HG03520 (cell line): Measurements from ENCODE around the gene UPB1.

Experiments
- ATAC-seq: cut with Tn5 transposase; IDR thresholded peaks from one replicate; pipeline ENCODE4 v1.9.1; 2021; ENCODE audit warnings: mild to moderate bottlenecking, moderate library complexity; ENCODE audit not compliant: unreplicated experiment

The UPB1 gene

DNA sequence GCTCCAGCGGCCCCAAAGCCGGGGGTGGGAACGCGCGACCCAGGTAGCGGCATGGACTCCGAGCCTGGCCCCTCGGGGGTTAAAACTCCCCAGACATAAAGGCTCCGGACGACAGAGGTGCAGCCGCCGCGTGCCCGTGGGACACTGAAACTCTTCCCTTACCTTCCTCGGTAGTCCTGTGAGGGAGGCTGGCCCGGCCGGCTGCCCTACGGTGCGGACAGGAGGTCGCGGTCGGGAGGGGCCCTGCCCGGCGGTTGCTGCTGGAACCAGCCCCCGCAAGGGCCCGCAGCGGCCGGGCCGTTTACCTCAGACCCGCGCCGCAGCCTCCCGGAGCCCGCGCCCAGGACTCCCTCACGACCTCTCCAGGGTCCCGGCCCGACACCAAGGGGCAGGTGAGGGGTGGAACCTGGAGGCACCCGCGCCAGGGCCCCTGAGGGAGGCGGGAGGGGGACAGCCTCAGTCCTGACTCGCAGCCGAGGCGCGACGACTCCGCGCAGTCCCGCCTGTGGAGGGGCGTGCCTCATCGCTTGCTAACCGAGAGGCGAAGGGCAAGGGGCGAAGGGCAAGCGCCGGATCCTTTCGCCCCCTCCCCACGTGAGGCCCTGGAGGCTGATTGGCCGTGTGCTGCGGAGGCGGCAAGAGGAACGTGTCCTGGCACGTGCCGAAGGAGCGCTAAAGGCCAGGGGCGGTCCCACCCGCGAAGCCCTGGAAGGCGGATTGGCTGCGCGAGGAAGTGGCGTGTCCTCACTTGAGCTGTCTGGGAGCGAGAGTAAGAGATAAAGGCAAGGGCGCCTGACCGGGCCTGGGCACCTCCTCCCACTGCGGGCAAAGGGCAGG is at the start of gene UPB1:
Gene UPB1 (plus strand): TSS at position 805 of the 837 bp plus-strand sequence. CDS start 72 bp downstream, outside the sequence.
- no peak for ATAC-seq

DNA sequence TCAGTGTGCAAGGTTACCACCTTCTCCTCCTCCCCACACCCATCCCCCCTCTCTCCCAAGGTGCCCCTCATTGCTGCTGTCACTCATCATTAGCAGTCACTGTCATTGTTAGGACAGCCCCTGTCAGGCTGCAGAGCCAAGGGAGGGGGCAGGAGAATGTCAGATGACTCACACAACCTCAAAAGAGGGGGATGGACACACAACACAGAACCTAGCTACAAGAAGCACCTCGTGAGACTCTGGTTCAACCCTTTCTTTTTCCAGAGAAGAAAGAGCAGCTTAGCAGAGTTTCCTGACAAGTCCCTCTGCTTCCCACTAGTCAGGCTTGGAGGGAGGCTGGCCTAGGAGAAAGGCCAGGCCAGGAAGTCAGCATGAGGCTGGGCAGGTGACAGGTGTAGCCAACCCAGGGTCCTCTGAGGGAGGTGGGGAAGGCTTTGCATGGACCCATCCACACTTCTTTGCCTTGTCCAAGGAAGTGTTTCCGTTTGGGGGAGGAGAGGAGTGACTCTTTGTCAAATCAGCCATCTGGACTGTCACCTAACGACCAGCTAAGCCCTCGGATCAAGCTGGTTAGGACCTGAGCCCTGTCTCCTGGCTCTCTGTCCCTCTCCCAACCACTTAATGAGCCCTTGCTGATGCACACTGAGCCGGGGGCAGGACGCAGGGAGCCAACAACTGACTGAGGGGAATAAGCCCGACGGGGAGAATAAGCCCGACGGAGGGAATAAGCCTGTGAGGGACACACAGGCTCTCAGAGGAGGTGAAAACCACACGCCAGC is 49.5 kb upstream of the UPB1 start:
- ATAC-seq, result no peak

DNA sequence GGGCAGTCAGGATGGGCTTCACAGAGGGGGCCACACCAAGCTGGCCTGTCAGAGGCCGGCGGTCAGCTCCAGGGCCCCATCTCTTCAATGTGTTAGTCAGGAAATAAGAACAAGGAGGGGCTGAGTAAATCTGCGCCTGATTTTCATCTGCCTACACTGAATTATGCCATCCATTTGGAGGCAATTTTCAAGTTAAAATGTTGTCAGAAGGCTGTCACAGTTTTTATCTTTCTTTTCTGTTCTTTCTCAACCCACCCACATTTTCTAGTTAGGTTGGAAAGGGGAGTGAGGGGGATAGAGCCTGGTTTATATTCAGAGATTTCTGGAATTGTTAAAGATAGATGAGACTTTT is 48.9 kb upstream of the UPB1 start:
- ATAC-seq, result no peak

DNA sequence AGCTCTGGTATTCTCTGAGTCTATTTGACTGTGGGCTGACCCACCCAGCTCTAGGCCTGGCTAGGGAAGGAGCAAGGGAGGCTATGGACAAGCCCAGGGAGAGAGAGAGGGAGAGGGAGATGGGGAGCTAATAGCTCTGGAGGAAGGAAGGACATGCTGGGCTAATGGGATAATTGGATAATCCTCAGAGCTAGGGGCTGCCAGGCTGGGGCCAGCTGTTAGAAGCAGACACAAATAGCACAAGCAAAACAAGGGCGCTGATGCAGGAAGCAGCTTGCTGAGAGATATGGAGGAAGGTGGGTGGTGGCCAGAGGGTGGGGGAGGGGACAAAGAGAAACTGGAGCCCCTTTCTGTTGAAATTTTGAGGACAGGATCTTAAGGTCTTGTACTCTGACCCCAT is 44.5 kb upstream of the UPB1 start:
- ATAC-seq, result no peak

DNA sequence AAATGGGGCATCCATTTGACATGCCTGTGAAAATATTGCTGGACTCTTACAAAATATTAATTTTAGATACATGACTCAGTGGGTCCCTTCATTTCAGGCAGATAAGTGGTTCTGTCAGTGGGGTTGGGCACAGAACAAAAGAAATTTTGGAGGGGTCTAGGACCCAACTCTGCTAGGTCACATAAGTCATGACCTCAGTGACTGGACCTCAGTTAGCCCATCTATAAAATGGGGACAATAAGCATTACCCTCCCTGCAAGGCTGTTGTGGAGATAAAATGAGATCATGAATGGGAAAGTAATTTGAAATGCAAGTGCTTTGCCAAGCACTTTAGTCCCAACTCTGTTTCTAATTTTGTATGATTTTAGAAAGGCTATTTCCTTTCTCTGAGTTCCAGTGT is 44.0 kb upstream of the UPB1 start:
- no peak for ATAC-seq

DNA sequence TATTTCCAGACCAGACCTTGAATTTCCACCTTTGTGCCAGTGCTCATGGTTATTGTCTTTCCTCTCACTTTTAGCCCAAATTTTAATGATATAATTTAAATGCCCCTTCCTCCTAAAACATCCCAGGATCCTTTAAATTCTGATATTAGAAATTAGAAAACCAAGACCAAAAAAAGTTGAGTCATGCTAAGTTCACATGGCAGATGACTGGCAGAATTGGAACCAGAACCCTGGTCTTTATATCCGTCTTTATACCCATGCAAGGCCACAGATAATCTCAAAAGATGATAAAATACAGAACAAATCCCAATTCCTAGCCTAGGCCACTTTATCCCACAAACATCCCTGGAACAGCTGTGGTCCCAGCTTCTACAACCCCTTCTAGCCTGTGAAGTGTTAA is 41.3 kb upstream of the UPB1 start:
- ATAC-seq, result no peak

DNA sequence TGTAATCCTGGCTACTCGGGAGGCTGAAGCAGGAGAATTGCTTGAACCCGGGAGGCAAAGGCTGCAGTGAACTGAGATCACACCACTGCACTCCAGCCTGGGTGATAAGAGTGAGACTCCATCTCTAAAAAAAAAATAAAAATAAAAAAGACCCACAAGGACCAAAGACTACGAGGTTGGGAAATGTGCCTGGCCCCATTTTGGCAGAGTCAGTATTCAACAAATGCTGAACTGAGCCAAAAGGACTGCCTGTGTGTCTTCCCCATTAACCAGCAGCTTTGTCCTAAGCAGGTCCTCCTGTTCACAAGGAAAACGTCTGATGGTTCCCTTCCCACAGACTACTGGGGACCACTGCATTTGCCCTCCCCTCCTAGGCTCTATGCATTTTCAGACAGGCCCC is 40.1 kb upstream of the UPB1 start:
- ATAC-seq, result no peak

DNA sequence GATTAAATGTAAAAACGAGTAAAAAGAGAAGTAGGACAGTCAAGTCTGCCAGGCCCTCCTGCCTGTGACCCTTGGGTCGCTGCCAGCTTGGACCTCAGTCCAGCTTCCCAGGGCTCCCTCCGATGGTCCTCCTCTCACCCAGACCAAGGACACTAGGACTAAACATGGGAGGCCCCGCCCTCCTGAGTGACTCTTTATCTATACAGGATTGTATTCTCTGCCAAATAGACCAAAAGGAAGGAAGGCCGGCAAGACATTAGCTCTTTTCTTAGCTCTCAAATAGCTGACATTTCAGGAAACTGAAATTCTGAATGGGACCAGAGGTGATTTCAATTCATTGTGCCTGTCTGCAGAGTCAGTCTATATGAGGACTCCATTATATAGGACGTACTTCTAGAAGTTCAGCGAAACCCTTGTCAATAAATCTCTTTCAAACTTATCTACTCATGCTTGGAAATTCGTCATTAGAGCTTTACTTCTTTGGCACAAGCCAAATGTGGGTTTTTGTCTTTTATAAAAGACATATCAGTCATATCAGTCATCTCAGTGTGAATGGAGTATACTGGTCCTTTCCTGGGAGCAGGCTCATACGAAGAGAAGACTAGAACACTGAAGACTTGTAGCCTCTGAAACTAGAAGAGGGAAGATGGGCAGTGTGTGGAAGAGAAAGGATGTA is 39.2 kb upstream of the UPB1 start:
- no peak for ATAC-seq

DNA sequence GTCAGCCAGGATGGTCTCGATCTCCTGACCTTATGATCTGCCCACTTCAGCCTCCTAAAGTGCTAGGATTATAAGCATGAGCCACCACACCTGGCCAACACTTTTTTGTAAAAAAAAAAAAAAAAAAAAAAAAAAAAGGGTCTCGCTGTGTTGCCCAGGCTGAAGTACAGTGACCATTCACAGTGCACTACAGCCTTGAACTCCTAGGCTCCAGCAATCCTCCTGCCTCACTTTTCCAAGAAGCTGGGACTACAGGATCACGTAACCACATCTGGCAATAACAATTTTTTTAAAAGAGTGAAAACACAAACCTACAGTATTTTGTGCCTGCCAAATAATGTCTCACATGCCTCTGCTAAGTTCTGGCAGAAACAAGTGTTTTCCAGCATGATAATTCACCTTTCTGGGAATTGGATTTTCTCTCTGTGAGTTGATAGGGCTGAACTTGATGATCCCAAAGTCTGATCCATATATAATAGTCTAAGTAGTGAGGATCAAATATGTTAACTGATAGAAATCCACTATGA is 37.2 kb upstream of the UPB1 start:
- no peak for ATAC-seq

DNA sequence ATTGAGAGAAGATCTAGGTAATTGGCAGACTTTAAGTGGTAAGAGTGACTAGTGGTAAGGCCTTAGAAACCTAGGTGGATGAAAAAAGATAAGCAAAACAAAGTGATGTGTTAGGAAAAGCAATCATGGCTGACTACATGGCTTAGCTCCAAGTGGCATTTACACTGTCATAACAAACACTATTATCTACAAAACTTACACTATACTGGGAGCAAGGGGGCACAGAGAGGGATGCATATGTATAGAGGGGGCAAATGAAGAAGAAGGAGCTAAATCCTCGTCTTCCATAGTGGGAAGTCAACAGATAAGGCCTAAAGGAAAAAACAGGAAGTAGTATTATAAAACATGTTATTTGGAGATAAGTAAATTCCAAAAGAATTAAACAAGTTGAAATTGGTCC is 35.2 kb upstream of the UPB1 start:
- ATAC-seq, result no peak

DNA sequence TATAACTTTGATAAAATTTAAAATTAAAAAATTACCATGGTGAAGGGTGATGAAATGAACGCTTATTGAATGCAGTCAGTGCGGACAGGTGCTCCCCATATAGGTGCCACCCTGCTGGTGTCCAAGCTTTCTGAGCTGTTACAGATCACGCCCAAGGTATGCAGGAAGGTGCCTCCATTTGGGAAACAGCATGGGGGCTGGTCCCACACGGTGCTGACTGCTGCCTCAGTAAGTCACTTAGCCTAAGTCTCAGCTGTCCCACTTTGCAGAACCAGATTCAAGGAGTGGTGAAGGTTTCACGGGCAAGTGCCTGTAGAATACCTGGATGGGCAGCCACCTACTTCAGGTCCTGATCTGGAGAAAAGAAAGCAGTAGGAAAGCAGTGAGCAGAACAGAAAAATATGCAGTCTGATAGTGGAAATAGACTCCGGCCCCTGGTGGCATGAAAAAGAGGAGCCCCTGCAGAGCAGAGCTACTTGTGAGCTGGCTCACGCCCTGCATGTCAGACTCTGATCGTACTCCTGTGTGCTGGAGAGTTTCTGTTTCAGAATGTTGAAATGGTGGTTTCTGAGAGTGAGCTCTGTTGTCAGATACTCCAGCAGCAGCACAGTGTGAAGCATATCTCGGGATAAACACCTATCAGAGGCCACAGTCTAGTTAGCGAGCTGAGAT is 34.6 kb upstream of the UPB1 start:
- no peak for ATAC-seq

DNA sequence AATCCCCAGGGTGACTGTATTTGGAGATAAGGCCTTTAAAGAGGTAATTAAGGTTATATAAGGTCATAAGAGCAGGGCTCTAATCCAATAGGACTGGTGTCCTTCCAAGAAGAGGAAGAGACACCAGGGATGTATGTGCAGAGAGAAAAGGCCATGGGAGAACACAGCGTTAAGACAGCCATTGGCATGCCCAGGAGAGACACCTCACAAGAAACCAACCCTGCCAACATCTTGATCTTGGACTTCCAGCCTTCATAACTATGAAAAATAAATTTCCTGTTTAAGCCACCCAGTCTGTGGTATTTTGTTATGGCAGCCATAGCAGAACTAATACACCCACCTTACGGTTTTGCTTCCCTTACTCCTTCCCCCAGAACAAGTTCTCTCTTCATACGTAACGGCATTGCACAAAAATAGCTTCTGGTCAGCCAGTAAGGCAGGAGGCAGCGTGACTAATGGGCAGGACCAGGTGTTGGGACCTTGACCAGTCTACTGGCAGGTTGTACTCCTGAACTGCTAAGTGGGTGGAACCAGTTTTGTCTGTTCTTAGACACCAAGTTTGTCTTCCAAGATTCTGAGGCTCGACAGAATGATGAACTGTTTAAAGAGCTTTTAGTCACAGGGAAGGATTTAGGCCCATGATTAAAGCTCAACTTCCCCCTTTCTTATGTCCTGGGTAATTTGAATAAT is 31.9 kb upstream of the UPB1 start:
- ATAC-seq, result no peak

DNA sequence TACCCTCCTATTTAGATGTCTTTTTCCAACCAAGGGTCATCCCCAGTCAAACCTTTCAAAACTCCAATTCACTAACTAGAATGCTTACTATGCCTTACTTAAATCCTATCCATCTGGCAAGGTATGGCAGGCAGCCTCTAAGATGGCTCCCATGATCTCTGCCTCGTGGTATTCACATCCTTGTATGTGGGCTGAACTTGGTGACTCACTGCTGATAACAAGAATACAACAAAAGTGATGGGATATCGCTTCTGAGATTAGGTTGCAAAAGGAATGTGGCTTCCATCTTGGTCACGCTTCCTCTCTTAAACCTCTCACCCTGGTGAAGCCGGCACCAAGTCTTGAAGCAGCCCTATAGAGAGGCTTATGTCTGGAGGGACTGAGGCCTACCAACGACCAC is 29.6 kb upstream of the UPB1 start:
- ATAC-seq, result no peak

DNA sequence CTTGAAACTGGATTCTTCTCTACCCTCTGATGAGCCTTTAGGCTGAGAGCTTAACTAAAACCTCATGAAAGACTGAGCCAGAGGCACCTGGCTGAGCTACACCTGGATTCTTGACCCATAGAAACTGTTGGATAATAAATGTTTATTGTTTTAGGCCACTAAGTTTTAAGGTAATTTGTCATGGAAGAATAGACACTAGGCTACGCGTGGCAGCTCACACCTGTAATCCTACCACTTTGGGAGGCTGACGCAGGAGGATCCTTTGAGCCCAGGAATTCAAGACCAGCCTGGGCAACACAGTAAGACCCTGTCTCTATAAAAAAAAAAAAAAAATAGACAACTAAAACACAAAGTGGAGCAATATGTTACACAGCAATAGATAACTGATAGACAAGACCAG is 29.2 kb upstream of the UPB1 start:
- no peak for ATAC-seq

DNA sequence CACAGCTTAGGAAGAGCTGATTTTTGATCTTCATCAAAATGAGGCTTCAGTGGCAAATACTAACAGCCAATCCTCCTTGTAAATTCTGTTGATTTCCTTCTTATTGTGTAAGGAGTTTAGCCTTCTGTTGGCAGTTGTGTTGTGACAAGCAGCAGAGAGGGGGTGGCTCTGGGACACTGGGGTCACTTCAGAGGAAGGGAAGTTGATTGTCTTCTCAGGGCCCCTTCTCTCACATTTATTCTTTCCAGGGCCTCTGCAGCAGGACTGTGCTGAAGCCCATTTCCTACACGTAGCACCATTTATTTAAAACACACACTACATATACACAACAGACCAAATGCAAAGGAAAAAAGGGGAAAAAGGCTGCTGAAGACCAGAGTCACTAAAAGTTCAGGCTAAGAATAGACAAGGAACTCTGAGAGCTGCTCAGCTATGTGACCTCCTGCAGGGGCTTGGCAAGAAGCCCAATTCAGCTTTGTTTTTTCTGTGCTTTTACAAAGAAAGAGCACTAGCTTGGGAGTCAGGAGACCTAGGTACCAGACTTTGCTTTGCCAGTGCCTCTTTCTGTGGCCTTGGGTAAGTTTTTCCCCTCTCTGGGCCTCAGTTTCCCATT is 28.3 kb upstream of the UPB1 start:
- no peak for ATAC-seq

DNA sequence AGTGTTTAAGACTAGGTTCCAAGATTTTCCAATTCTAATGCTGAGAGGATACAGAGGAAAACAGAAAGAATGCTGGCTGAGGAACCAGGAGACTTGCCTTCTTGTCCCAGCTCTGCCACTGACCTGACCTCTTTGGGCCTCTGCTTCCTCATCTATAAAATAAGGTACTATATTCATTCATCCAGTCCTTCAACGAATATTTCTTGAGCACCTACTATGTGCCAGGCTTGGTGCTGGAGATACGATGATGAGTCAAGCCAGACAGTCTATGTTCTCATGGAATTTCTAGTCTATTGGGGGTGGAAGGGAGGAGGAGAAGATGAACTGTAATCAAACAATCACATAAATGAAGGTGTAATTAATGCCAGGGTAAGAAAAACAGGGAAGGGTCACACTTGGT is 27.8 kb upstream of the UPB1 start:
- ATAC-seq, result no peak

DNA sequence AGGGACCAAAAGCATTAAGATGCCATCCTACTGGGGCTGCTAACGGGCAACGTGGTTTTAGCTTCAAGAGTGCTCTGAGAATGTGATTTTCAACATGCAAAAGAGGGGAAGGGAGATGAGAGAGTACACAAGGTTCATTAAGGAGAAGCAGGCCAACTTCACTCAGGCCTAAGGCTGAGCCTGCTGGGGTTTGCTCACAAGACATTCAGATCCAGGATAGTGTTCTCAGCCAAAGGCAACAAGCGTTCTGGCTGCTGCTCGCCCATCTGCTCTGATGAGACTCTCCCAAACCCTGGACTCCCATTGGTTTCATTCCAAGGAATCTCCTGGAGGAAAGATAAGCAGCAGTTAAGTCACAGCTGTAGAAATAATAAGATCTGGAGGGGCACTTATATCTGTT is 23.6 kb upstream of the UPB1 start:
- ATAC-seq, result no peak

DNA sequence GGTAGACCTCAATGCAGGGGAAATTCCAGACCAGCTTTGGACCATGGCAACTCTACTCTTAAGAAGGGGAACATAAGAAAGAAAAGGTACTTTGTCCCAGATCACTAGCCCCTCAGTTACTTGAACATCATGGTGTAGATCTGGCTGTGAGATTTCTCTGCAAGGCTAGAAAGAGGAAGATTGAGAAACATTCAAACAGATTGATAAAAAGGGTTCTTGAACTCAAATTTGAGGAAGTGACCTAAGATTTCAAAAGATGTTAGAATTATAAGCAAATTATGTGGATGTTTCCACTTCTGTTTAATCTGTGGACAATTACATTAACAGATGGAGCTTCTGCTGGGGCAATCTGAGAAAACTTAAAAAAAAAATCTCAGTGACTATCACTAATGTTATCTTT is 21.8 kb upstream of the UPB1 start:
- ATAC-seq, result no peak

DNA sequence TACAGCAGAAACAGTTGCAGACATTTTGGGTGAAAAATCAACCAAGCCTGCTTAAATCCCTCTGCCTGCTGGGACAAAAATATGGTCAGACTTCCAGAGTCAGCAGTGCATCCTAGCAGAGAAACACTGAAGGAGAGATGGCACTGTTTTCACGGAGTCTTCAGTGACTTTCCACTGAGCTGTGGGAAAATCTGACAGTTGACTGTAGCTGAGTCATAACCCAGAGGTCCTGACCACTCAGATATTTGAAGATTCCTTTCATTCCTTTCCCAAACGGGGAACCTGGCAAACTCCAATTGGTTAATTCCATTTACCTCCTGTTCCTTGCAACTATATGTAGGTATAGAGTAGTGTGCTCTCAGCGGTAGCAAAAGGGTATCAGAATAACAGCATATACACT is 20.9 kb upstream of the UPB1 start:
- ATAC-seq, result no peak

DNA sequence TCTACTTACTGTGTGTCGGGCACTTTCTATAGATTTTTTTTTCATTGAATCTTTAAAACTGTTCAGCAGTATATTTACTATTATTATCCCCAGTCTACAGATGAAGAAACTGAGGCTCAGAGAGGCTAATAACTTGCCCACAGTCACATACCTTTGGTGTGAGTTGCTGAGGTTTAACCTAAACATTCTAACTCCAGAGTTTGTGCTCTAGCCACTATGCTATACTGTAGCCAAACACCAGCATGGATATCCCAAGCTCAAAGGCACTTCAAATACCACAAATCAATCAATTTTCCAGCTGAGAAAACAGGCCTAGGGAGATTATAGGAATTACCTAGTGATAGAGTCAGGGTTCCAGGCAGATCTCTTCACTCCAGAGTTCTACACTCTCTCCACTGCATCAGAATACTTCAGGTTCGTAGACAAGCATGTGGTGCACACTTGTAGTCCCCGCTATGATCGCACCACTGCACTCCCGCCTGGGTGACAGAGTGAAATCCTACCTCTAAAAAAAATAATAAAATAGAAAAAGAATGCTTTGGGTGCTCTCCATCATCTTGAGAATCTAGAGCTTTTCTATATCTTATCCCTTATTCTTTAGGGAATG is 20.4 kb upstream of the UPB1 start:
- ATAC-seq, result no peak
